Suppressor macrophage treated with lipopolysaccharide for 4 hours (primary cell): ENCODE results near the gene OR52E4.
A peak's percentile ranks its signal among the peaks of the same experiment; 100 is the strongest.

Experiments used
- DNase-seq: peaks from one replicate; pipeline ENCODE4 v3.0.0-alpha.2; 2020

Gene OR52E4

GRCh38 chr11:5880329-5880728 is at the start of gene OR52E4:
Gene OR52E4, plus strand, starts transcription at chr11:5880629. Its CDS starts 3,664 bp downstream, at chr11:5884293.
- no peak for DNase-seq

- DNase-seq, result no peak
Measured at GRCh38 chr11:5831196-5831829, 49.1 kb upstream of the OR52E4 start.

GRCh38 chr11:5833446-5833845 is 47.0 kb upstream of the OR52E4 start:
- DNase-seq, result no peak

DNA sequence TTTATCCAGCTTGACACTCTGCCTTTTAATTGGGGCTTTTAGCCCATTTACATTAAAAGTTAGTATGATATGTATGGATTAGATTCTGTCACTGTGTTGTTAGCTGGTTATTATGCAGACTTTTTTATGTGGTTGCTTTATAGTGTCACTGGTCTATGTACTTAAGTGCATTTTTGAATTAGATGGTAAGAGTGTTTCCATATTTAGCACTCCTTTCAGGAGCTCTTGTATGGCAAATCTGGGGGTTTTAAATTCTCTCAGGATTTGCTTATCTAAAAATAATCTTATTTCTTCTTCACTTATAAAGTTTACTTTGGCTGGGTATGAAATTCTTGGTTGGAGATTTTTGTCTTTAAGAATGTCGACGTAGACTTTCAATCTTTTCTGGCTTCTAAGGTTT is 42.7 kb upstream of the OR52E4 start:
- DNase-seq, result no peak

- DNase-seq, result no peak
Measured at GRCh38 chr11:5841797-5842196, 38.6 kb upstream of the OR52E4 start, which contains the start of gene OR52E6. Gene OR52E6, minus strand, starts transcription at chr11:5841897. Its CDS starts 0 bp downstream, at chr11:5841897.

- no peak for DNase-seq
Measured at GRCh38 chr11:5846701-5847100, 33.7 kb upstream of the OR52E4 start.

DNA sequence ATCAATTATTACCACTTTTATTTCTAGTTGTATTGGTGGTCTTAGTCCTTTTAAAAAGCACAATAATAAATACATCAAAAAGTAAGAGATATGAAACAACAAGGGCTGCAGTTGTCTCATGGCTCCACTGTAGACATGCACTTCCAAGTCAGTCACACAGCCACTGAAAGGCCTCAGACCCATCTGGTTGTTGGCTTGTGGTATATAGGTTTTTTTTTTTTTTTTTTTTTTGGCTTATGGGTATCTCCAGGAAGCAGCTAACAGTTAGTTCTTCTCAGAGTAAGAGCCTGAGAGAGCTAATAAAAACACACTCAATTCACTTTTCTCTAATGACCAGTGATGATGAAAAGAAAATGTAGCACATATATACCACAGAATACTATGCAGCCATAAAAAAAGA is 32.7 kb upstream of the OR52E4 start:
- DNase-seq, result no peak

DNA sequence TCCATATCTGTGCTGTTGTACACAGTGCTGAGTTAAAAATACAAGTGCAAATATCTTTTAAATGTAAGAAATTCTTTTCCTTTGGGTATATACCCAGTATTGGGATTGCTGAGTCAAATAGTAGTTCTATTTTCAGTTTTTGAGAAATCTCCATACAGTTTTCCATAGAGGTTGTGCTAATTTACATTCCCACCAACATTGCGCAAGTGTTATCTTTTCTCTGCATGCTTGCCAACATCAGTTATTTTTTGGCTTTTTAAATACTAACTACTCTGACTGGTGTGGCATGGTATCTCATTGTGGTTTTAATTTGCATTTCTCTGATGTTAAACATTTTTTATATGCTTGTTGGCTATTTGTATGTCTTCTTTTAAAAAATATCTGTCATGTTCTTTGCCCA is 29.4 kb upstream of the OR52E4 start:
- no peak for DNase-seq

GRCh38 chr11:5857590-5857989 is 22.8 kb upstream of the OR52E4 start, which contains the start of gene OR52E8:
Gene OR52E8, minus strand, starts transcription at chr11:5857690. Its CDS starts 0 bp downstream, at chr11:5857690.
- DNase-seq, result no peak

- no peak for DNase-seq
Measured at GRCh38 chr11:5865826-5866225, 14.6 kb upstream of the OR52E4 start.

- DNase-seq, result no peak
Measured at GRCh38 chr11:5878564-5878963, 1.9 kb upstream of the OR52E4 start.

DNA sequence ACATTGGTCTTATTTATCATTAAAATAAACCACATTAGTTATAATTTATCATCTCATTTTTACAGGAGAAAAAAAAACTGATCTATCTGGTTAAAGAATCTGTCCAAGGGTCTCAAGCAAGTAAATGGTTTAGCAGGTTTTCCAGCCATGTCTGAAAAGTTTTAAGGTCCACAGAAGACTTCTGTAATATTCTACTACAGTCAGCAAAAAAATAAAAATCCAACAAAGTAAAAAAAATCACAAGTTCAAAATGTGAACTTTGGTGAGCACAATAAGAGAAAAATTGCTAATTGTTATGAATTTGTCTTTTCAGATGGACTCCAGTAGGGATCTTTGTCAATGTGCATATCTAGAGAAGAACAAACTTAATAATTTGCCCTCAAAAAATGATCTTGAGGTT is 1.3 kb downstream of the OR52E4 start:
- no peak for DNase-seq

GRCh38 chr11:5887172-5887571 is 6.7 kb downstream of the OR52E4 start:
- DNase-seq, result no peak

DNA sequence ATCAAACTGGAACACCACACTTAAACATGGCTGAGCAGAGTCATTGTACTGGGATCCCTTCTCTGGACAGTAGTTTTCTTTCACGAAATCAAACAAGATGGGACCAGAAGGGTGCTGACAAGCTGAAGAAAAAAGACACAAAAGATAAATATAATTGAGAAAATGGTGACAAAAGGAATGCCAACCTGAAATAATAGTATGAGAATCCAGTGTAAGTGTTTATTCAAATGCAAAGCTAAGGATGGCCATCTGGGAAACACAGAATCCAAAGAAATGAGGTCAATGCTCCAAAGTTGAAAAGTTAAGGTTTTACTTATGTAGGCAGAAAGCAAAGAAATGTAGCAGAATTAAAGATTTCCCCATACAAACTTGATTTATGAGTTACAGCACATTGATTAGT is 7.2 kb downstream of the OR52E4 start:
- DNase-seq, result no peak

DNA sequence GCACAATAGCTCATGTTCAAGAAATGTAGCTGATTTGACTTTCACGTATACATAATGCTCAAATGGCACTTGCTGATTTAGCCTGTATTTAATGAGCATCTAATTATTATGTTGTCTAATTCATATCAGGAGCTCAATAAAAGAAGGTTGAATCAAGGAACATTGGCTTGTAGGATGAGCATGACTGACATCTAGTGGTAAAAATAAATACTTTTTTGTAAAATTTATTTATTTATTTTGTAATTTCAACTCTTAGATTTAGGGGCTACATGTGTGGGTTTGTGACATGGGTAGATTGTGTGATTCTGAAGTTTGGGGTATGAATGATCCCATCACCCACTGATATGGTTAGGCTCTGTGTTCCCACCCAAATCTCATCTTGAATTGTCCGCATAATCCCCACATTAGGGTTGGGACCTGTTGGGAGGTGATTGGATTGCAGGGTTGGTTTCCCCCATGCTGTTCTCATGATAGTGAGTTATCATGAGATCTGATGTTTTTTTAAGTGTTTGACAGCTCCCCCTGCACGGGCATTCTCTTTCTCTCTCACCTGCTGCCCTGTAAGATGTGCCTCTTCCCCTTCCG is 10.9 kb downstream of the OR52E4 start:
- DNase-seq, result peak; percentile 29

DNA sequence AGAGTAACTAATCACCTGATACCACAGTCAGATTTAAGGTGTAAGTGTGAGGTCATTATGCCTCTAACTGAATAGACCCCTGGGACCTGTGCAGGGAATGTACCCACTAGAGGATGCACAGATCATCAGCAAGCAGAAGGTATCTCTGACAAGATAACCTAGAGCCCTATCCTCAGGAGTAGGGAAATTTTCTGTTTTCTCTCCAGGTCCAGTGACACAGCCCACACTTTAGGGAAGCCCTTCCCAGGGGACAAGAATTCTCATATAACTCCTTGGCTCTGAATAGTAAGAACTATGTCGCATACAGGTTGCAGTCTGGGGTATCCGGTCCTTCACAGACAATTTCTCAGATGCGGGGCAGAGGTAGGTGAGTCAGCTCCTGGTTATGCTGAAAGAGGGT is 12.5 kb downstream of the OR52E4 start, which contains the start of gene OR52E5:
OR52E5 (plus strand) TSS at position 301 of the 400 bp plus-strand sequence. CDS start 7,569 bp downstream, outside the sequence.
- DNase-seq, result no peak

GRCh38 chr11:5899534-5899933 is 19.1 kb downstream of the OR52E4 start:
- DNase-seq, result no peak

GRCh38 chr11:5910540-5910939 is 30.1 kb downstream of the OR52E4 start:
- DNase-seq, result no peak

GRCh38 chr11:5922749-5923426 is 42.5 kb downstream of the OR52E4 start:
- DNase-seq, result peak; percentile 34

- no peak for DNase-seq
Measured at GRCh38 chr11:5923427-5923776, 43.0 kb downstream of the OR52E4 start.

DNA sequence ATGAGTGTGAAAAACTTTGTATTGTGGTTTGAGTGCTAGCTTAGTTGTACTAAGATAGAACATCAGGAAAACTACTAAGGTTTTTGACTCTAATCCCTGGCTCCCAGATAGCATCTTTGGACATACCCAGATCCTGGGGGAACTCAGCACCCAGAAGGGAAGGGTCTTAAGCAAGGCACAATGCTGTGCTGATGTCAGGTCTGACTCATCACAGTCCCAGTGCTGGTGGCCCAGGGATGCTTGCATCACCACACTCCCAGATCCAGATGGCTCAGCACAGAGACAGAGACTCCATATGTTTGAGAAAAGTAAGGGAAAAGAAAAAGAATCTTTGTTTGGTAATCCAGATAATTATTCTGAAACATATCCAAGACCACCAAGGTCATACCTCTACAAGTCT is 43.4 kb downstream of the OR52E4 start:
- DNase-seq, result peak; percentile 9

DNA sequence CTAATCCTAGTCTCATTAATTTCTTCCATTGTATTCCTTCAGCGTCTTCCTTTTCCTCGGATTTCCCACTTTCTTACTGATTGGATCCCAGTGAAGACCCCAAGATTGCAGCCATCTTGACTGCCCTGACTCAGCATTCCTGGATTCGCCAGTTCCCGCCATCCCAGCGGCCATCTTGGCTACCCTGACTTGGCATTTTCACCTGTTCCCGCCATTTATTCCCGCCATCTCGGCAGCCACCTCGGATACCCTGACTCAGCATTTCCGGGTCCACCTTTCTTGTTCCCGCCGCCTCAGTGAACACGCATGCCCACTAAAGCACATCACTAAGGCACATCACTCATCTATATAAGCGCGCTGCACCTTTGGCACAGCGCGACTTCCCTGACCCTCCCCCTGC is 47.8 kb downstream of the OR52E4 start:
- no peak for DNase-seq

GRCh38 chr11:5928811-5929210 is 48.4 kb downstream of the OR52E4 start:
- no peak for DNase-seq
